Mesothelial cell of epicardium (in vitro differentiated cells): Measurements from ENCODE around the gene PAIP1. TPM values are rescaled to one million over a fixed set of nuclear protein-coding genes. Genes with fewer than 3 reads are reported as not detected.
A peak's percentile ranks its signal among the peaks of the same experiment; 100 is the strongest.

Experiments used
- DNase-seq, 2 experiments: peaks; one replicate each; pipeline ENCODE4 v3.0.0; 2021; ENCODE audit warnings: low spot score in 2 of 2; ENCODE audit not compliant: unreplicated experiment in 2 of 2
- H3K27ac Mint-ChIP-seq: 2 replicates; pipeline ENCODE4 v1.8.0; 2021; ENCODE audit warnings: mixed read lengths
- H3K27me3 Mint-ChIP-seq: 2 replicates; pipeline ENCODE4 v1.8.0; 2021; ENCODE audit warnings: low read depth, mixed read lengths
- H3K36me3 Mint-ChIP-seq: 2 replicates; pipeline ENCODE4 v1.8.0; 2021; ENCODE audit warnings: mixed read lengths
- H3K4me1 Mint-ChIP-seq: 2 replicates; pipeline ENCODE4 v1.8.0; 2021; ENCODE audit warnings: mixed read lengths
- H3K4me3 Mint-ChIP-seq: 2 replicates; pipeline ENCODE4 v1.8.0; 2021; ENCODE audit warnings: mild to moderate bottlenecking, moderate library complexity, mixed read lengths
- H3K9me3 Mint-ChIP-seq: 2 replicates; pipeline ENCODE4 v1.8.0; 2021; ENCODE audit warnings: mixed read lengths
- total RNA-seq: library from RNA; stranded (reverse); gene quantifications from 3 replicates; pipeline ENCODE4 v1.2.1, GENCODE V29; 2021
- TF ChIP-seq, protein P1 (sequence below): fragments of 200-600 bp; sonication (generic); IDR thresholded peaks from one replicate; pipeline ENCODE4 v1.5.0; 2021; ENCODE audit warnings: antibody characterized with exemption; ENCODE audit not compliant: unreplicated experiment

The PAIP1 gene
- total RNA-seq, 1 donor from 2014 or later = 97.9 TPM

DNA sequence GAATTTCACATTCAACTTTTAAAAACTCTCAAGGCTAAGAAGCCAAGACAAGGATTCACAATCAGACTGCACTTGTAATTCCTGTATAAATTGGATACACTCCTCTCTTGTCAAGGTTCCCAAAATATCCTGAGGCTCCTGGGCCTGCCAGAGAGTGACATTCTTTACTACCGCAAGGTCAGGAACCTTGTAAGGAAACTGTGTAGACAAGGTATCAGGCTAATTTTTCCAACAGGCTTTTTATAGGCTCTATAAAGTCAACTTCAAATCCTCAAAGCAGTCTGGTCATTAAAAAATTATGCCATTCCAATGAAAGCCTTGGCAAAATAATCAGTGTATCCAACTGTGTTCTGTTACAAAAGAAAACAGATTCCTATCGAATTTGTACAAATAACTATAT, 15.5 kb upstream of the PAIP1 start:
- Mint-ChIP-seq H3K9me3 (peaks cover 8% of the 10 kb centered on the region), H3K4me1 (peaks cover 13% of the 10 kb centered on the region), H3K27ac (peak overlapping the region; percentile 30), H3K27me3 (no peaks in the 10 kb centered on the region), H3K4me3 (no peak overlapping the region), H3K36me3 (peaks cover 20% of the 10 kb centered on the region)
- no peak for DNase-seq
- TF ChIP-seq, protein P1, sequence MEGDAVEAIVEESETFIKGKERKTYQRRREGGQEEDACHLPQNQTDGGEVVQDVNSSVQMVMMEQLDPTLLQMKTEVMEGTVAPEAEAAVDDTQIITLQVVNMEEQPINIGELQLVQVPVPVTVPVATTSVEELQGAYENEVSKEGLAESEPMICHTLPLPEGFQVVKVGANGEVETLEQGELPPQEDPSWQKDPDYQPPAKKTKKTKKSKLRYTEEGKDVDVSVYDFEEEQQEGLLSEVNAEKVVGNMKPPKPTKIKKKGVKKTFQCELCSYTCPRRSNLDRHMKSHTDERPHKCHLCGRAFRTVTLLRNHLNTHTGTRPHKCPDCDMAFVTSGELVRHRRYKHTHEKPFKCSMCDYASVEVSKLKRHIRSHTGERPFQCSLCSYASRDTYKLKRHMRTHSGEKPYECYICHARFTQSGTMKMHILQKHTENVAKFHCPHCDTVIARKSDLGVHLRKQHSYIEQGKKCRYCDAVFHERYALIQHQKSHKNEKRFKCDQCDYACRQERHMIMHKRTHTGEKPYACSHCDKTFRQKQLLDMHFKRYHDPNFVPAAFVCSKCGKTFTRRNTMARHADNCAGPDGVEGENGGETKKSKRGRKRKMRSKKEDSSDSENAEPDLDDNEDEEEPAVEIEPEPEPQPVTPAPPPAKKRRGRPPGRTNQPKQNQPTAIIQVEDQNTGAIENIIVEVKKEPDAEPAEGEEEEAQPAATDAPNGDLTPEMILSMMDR = no peak

DNA sequence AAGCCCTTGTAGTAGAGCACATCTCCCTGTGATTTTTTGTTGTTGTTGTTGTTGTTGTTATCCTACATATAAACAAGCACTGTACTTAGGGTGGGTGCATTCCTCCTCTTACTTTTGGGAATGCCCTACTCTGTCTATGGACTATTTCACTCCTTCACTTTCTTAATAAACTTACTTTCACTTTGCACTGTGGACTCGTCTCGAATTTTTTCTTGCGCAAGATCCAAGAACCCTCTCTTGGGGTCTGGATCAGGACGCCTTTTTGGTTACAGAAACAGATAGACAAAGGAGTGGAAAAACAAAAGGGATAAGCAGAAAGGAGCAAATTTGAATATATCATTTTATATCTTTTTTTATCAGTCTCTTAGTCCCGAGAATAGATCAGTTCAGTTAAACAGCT, 14.4 kb upstream of the PAIP1 start:
- Mint-ChIP-seq H3K27me3 (no peaks in the 10 kb centered on the region), H3K9me3 (peaks cover 4% of the 10 kb centered on the region), H3K4me1 (peaks cover 13% of the 10 kb centered on the region), H3K4me3 (no peak overlapping the region), H3K27ac (no peak overlapping the region), H3K36me3 (peaks cover 12% of the 10 kb centered on the region)
- TF ChIP-seq, protein P1 = no peak
- DNase-seq = no peak

DNA sequence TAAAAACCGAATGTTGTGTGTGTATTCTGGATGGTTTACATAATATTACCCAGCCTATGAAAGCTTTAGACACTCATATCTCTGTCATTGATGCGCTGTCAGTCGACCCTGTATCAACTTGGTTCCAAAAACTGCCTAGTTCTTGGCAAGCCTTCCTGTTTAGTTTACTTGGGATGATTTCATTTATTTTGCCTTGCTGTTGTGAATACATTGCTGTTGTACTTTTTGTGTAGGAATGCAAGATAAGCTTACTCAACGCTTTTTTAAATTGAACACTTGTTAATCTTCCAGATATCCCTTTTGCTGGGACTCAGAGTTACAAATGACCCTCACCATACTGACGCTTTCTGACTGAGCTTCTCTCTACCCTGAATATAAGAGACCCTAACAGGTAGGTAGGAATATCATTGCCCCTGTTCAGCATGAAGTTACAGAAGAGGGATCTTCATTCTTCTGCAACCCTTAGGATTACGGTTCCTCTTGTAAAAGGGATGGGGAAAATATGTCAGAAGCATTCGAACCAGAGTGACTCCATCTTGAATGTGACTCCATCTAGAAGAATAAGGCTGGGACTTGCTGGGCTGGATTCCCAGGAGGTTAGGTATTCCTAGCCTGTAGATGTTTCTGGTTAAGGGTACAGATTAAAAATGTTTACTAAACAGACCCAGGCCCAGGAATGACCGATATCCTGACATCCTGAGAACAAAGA, 13.7 kb upstream of the PAIP1 start:
- no peak for DNase-seq
- Mint-ChIP-seq H3K27me3 (no peaks in the 10 kb centered on the region), H3K27ac (no peak overlapping the region), H3K36me3 (peaks cover 8% of the 10 kb centered on the region), H3K4me1 (peaks cover 13% of the 10 kb centered on the region), H3K4me3 (no peak overlapping the region), H3K9me3 (no peaks in the 10 kb centered on the region)
- TF ChIP-seq, protein P1 = no peak

DNA sequence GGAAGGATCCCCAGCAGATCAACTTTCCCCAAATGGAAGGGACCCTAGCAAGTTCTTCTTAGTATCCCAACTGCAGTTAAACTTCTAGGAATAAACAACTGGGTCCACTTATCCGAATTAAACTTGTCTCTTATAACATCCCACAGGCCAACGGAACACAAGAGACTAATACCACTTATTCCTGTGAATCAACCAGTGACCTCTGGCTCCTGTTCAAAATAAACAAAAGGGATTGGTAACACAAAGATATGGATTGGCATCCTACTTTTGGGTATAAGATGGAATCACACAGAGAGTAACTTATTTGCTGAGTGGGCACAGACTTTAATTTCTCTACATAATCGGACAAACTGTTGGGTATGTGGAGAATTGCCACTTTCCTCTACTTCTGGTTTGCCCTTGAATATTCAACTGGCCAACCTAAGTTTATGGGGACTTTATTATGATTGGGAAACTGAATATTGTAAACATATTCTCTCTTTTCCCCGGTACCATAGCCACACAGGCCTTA, 12.4 kb upstream of the PAIP1 start:
- Mint-ChIP-seq H3K36me3 (no peaks in the 10 kb centered on the region), H3K27ac (no peak overlapping the region), H3K4me1 (peaks cover 13% of the 10 kb centered on the region), H3K9me3 (no peaks in the 10 kb centered on the region), H3K4me3 (no peak overlapping the region), H3K27me3 (no peaks in the 10 kb centered on the region)
- DNase-seq = no peak
- TF ChIP-seq, protein P1 = no peak

DNA sequence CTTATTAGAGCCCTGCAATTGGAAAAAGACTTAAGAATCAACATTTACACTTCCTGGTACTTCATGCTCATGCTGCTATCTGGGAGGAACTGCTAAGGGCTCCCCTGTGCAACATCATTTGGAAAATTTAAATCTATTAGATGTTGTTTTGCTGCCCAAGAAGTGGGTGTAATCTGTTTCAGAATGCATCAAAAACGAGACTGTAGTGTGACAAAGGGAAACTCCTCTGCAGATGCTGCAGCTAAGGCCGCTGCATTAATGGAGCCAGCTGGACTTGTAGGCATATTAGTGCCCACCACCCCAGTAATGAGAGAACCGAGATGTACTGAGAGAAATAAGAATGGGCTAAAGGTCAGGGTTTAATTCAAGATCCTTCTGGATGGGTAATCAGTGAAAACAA, 11.1 kb upstream of the PAIP1 start:
- H3K4me1 Mint-ChIP-seq = peaks cover 19% of the 10 kb centered on the region
- no peaks in the 10 kb centered on the region for H3K36me3 Mint-ChIP-seq
- no peaks in the 10 kb centered on the region for H3K9me3 Mint-ChIP-seq
- TF ChIP-seq, protein P1 = no peak
- no peak overlapping the region for H3K4me3 Mint-ChIP-seq
- no peak for DNase-seq
- no peak overlapping the region for H3K27ac Mint-ChIP-seq
- H3K27me3 Mint-ChIP-seq = no peaks in the 10 kb centered on the region
